GM12878 (cell line): ENCODE measurements around the gene ZNF783. TPM values are rescaled to one million over a fixed set of nuclear protein-coding genes. Genes with fewer than 3 reads are reported as not detected.

Experiments
- ATAC-seq: fragments of 200-7000 bp; cut with Tn5 transposase; 3 replicates; pipeline ENCODE4 v1.9.1; 2020; ENCODE audit warnings: mild to moderate bottlenecking, moderate library complexity
- BruUV-seq: library from RNA; stranded (reverse); fragments of 400-500 nt; replicated peaks from 2 replicates; lab custom pipeline; 2021; lab: Mats Ljungman, UMichigan
- CTCF ChIA-PET: fragments of 300-600 bp; sonication (Branson Sonifier 250); formaldehyde crosslinking; extraction: SDS; loops from one replicate; lab custom pipeline; 2021; ENCODE audit warnings: inconsistent platforms; lab: Yijun Ruan, JAX
- POLR2A ChIA-PET: fragments of 350-600 bp; formaldehyde crosslinking; extraction: SDS; loops from one replicate; lab custom pipeline; 2021; ENCODE audit warnings: inconsistent platforms; lab: Charles Lee
- RAD21 ChIA-PET: fragments of 300-600 bp; sonication (Branson Sonifier 250); formaldehyde crosslinking; loops from one replicate; lab custom pipeline; 2023; ENCODE audit warnings: antibody characterized with exemption; ENCODE audit not compliant: unreplicated experiment; lab: Charles Lee
- SMC1A ChIA-PET: fragments of 300-600 bp; sonication (Branson Sonifier 250); formaldehyde crosslinking; loops from one replicate; lab custom pipeline; 2023; ENCODE audit not compliant: unreplicated experiment, uncharacterized antibody; lab: Charles Lee
- DNase-seq: peaks from one replicate; pipeline ENCODE4 v3.0.0-alpha.2; 2011; ENCODE audit warnings: low read depth, low spot score
- FAIRE-seq: peaks from 3 replicates; lab custom pipeline; 2011; peaks lifted over from hg19 to GRCh38; lab: Jason Lieb, UNC
- H2AFZ ChIP-seq: 2 replicates; pipeline ENCODE4 v1.6.0; 2011; ENCODE audit warnings: low read depth, low read length, control low read depth; ENCODE audit not compliant: control insufficient read depth
- H3K27ac ChIP-seq: 2 replicates; pipeline ENCODE4 v1.5.1; 2011; ENCODE audit warnings: control low read depth; ENCODE audit not compliant: control insufficient read depth, insufficient read depth
- H3K27me3 ChIP-seq, 2 experiments: replicated peaks in 1 of 2; 2 replicates each; pipeline versions ENCODE4 v1.6.0 to v1.6.1; 2011; ENCODE audit warnings: low read length in 1 of 2; ENCODE audit not compliant: control insufficient read depth in 2 of 2, insufficient read depth in 2 of 2
- H3K36me3 ChIP-seq, 2 experiments: 2 replicates each; pipeline ENCODE4 v1.5.1; 2011; ENCODE audit warnings: low read length in 1 of 2; ENCODE audit not compliant: control insufficient read depth in 2 of 2, insufficient read depth in 2 of 2
- H3K4me1 ChIP-seq: 2 replicates; pipeline ENCODE4 v1.6.1; 2011; ENCODE audit warnings: mild to moderate bottlenecking, low read length, moderate library complexity, mixed read lengths; ENCODE audit not compliant: control insufficient read depth, insufficient read depth
- H3K4me2 ChIP-seq: 2 replicates; pipeline ENCODE4 v1.6.0; 2011; ENCODE audit warnings: control low read depth; ENCODE audit not compliant: control insufficient read depth, insufficient read depth
- H3K4me3 ChIP-seq: fragments of 200-600 bp; sonication (generic); 2 replicates; pipeline ENCODE4 v1.5.1; 2016
- H3K79me2 ChIP-seq: 2 replicates; pipeline ENCODE4 v1.6.0; 2011; ENCODE audit warnings: low read length; ENCODE audit not compliant: control insufficient read depth, insufficient read depth
- H3K9ac ChIP-seq: 2 replicates; pipeline ENCODE4 v1.8.0; 2011; ENCODE audit warnings: low read length, control low read depth, mixed read lengths; ENCODE audit not compliant: control insufficient read depth, insufficient read depth
- H3K9me3 ChIP-seq: replicated peaks from 3 replicates; pipeline ENCODE4 v1.5.1; 2011; ENCODE audit warnings: mild to moderate bottlenecking, low read length; ENCODE audit not compliant: control insufficient read depth, insufficient read depth
- H4K20me1 ChIP-seq: 2 replicates; pipeline ENCODE4 v1.6.0; 2011; ENCODE audit not compliant: control insufficient read depth, insufficient read depth
- JUND ChIP-seq: IDR thresholded peaks from 2 replicates; pipeline ENCODE4 v1.6.1; 2012; ENCODE audit warnings: low read depth, mild to moderate bottlenecking, low read length, improper control_type of control experiment, moderate library complexity
- WGBS: methylation state at CpG from one replicate; pipeline ENCODE4 v1.1.6; 2016; ENCODE audit warnings: low lambda C conversion rate; ENCODE audit not compliant: insufficient replicate concordance, insufficient coverage; ENCODE audit errors: missing lambda C conversion rate; 5-methylcytosine and 5-hydroxymethylcytosine counted together
- in situ Hi-C: fragments of 300-500 bp; cut with MboI; formaldehyde crosslinking; loops from 9 replicates; pipeline ENCODE4 v1.14.3; 2018; ENCODE audit warnings: mixed read lengths
- intact Hi-C: fragments of 100-400 bp; cut with micrococcal nuclease; formaldehyde crosslinking; loops from one replicate; pipeline ENCODE4 v1.14.2; 2022; ENCODE audit not compliant: unreplicated experiment
- polyA plus RNA-seq, 11 experiments: library from polyadenylated mRNA; depleted of rRNA in 4 of 11; unstranded in 6 of 11; stranded (reverse) in 5 of 11; fragments of >200 nt; fragmentation: Nextera tagmentation in 4 of 11; fragmentation: Illumina TruSeq in 1 of 11; extraction: Ambion mirVana in 4 of 11; extraction: Trizol in 1 of 11; gene quantifications; 1 replicate in 1 of 11; 2 replicates in 10 of 11; pipeline versions ENCODE4 v1.2.1 to v1.2.3, GENCODE V29; 2011 to 2016; ENCODE audit warnings: inconsistent platforms in 2 of 11, missing spikeins in 2 of 11, low read depth in 1 of 11
- total RNA-seq, 4 experiments: library from RNA; depleted of rRNA in 3 of 4; stranded (reverse); fragments of >200 nt in 3 of 4; fragmentation: Illumina TruSeq in 1 of 4; extraction: Trizol in 1 of 4; gene quantifications; 2 replicates each; pipeline versions ENCODE4 v1.2.1 to v1.2.3, GENCODE V29; 2013 to 2021
- TF ChIP-seq, protein P1 (sequence below), 3 experiments: IDR thresholded peaks in 2 of 3; conservative IDR thresholded peaks in 1 of 3; 2 replicates each; pipeline ENCODE4 v1.5.1; 2011; ENCODE audit warnings: low read depth in 3 of 3, low read length in 3 of 3, mild to moderate bottlenecking in 3 of 3, control low read depth in 2 of 3, moderate library complexity in 2 of 3, inconsistent platforms in 1 of 3, mixed read lengths in 1 of 3; ENCODE audit not compliant: control insufficient read depth in 2 of 3, insufficient read depth in 1 of 3; ENCODE audit errors: extremely low read depth in 1 of 3

The ZNF783 gene
- total and polyA plus RNA-seq, 10 of the 15 experiments (the other 5 are each of a cell fraction or from before 2014, with no cell fraction given), result 2.0 to 14.4 (median 6.4) TPM

DNA sequence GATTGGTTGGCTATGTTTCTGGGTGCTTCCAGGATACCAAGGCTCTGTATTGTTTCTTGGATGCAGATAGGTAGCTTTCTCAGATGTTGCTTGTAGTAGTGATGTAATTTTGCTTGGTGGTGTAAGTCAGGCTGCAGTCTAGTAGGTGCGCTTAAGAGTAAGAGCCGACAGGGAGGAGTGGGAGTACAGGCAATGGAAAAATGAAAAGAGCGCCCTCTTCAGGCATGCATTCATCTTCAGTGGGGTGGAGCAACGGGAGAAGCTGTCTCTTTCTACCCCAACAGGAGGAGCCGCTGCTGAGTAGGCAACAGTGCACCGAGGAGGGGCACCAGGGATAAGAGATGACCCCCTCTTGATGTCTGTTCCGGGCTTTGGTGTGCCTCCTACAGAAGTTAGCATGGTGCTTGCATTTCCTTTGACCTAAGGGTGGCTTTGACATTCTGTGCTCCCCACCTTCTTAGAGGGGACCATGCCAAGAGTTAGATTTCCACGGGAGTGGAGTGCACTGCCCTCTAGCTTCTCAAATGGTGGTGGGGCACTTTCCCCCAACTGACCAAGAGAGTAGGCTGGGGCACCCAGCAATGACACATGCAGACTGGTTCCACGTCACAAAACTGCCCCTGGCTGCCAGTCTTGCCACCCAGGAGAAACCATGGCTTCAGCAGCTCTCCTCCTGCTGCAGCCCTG, 56.1 kb downstream of the ZNF783 start:
- no peak for ATAC-seq
- in situ Hi-C loops, result no loop called here

More for the DNA sequence above, 56.1 kb downstream of the ZNF783 start:
- ChIA-PET POLR2A (no interaction called here), SMC1A (no interaction called here), RAD21 (no interaction called here), CTCF (interaction anchor here (0.7 to 1.3 kb wide), 3 partner anchors 8 to 203 kb away, joined by 3 to 4 read pairs (median 3); no protein-coding TSS in a partner anchor)
- BruUV-seq, result no TSS peak
- intact Hi-C loops, result no loop called here
- Histone ChIP-seq H3K4me3 (no peak overlapping the region), H3K36me3 (no peaks in the 10 kb centered on the region), H3K4me1 (peaks cover 3% of the 10 kb centered on the region; the same call in 1 of the 2 replicates), H4K20me1 (no peaks in the 10 kb centered on the region), H3K9me3 (no peaks in the 10 kb centered on the region; the same call in 2 of the 3 replicates), H3K9ac (no peak overlapping the region), H2AFZ (no peak overlapping the region), H3K79me2 (no peaks in the 10 kb centered on the region), H3K27me3 (no peaks in the 10 kb centered on the region), H3K4me2 (no peak overlapping the region), H3K27ac (no peak overlapping the region)
- DNase-seq (no peak), FAIRE-seq (no peak)
- no peak for TF ChIP-seq JUND
- TF ChIP-seq, protein P1, sequence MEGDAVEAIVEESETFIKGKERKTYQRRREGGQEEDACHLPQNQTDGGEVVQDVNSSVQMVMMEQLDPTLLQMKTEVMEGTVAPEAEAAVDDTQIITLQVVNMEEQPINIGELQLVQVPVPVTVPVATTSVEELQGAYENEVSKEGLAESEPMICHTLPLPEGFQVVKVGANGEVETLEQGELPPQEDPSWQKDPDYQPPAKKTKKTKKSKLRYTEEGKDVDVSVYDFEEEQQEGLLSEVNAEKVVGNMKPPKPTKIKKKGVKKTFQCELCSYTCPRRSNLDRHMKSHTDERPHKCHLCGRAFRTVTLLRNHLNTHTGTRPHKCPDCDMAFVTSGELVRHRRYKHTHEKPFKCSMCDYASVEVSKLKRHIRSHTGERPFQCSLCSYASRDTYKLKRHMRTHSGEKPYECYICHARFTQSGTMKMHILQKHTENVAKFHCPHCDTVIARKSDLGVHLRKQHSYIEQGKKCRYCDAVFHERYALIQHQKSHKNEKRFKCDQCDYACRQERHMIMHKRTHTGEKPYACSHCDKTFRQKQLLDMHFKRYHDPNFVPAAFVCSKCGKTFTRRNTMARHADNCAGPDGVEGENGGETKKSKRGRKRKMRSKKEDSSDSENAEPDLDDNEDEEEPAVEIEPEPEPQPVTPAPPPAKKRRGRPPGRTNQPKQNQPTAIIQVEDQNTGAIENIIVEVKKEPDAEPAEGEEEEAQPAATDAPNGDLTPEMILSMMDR (IDR thresholded peaks at IDR 0.05 in 2 of 3, conservative IDR thresholded peaks at IDR 0.05 in 1 of 3; ENCODE audit: control insufficient read depth in 2 of 3, extremely low read depth in 1 of 3, insufficient read depth in 1 of 3, low read depth in 3 of 3, low read length in 3 of 3), result peak in 2 of 3 experiments; percentile 4 to 20; a peak in 1 of 6 replicates
- WGBS, result 51% methylated on average over 9 of the region's 9 CpGs
